ENCODE data around the gene TPT1.

Gene TPT1

DNA sequence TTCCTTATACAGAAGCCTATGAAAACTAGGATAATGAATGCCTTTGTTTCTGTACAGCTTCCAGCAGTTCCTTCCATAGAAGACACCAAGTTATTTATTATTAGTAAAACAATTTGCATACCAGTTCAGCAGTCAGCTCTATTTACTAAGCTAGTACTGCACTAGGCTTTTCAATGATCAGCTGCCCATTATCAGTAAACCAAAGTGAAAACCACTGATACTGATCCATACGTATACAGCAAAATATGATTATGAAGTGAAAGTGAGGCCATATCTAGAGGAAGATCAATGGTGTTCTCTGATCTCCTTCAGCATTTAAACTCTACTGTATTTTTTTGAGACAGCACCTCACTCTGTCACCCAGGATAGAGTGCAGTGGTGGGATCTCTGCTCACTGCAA lies 3.2 kb downstream of the TPT1 start:
- H3K27ac ChIP-seq, result peak overlapping the region in 2 of 21 experiments; percentile 18 to 100
- peak overlapping the region in 1 of 7 experiments; percentile 89 for H3K4me3 ChIP-seq

DNA sequence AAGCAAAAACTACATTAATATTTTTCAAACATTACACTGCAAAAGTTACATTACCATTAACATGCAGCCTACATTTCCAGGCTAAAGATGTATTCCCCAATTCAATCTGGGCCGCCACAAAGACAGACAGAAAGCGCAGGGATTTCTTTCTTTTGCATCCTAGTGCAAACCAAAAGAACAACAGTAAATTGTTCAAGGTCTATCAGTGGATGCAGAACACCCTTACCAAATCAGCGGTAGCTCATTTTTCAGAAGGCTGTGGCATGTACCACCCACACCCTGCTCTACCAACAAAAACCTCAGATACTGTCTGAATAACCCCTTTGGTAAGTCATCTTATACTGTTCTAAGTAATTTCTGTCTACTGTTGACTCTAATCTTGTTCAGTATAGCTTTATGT lies 3.6 kb downstream of the TPT1 start:
- H3K4me3 ChIP-seq, result no peak overlapping the region
- H3K27ac ChIP-seq, result peak overlapping the region in 1 of 21 experiments; percentile 100

DNA sequence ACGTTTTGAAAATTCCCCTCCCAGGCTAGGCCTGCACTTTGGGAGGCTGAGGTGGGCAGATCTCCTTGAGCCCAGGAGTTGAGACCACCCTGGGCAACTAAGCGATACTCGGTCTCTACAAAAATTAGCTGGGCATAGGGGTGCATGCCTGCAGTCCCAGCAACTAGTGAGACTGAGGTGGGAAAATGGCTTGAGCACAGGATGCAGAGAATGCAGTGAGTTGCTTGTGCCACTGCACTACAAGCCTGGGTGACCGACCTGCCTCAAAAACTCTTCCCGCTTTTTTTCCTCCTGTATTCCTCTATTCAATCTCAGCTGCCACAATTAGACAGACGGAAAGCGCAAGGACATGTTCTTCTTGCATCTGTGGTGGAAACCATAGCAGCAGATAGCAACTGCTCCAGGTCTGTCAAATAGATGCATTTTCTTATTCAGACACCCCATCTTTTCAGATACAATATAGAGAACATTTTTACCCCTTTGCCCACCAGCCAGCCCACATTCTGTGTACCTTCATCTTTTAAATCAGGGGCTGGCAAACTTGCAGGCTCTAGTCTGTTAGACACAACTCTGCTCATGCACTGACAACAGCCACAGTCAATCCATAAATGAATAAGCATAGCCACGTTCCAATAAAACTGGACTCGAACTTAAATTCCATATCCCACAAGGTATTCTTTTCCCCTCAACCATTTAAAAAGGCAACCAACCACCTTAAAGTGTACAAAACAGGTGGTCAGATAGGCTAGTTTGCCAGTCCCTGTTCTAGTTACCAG lies 4.8 kb downstream of the TPT1 start:
- Histone ChIP-seq H3K27ac (peak overlapping the region in 1 of 21 experiments; percentile 60), H3K4me3 (no peak overlapping the region)

DNA sequence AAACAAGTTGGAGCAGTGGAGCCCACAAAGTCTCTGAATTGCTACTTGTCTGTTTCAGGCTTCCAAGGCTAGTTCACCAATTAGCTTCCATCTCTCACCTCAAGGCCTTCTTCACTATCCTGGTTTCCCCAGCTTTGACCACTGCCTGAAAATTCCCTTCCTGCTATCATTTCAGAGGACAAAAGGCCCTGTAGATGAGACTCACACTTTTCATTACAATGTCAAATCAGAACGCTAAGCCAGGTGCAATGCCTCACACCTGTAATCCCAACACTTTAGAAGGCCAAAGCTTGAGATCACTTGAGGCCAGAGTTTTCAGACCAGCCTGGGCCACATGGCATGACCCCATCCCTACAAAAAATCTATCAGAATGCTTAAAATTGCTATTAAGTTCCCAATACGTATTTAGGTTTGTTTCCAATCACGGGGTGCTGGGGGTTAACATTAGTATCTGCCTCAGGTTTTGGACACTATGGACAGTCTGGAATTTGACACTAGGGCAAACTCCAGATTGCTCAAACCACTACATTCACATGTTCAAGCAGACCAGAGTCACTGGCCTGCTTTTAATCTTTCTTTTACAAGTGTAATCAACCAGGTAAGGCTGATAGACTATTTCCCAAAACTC lies 5.5 kb downstream of the TPT1 start:
- H3K27ac ChIP-seq, result peak overlapping the region in 2 of 21 experiments; percentile 12 to 60
- H3K4me3 ChIP-seq, result no peak overlapping the region

DNA sequence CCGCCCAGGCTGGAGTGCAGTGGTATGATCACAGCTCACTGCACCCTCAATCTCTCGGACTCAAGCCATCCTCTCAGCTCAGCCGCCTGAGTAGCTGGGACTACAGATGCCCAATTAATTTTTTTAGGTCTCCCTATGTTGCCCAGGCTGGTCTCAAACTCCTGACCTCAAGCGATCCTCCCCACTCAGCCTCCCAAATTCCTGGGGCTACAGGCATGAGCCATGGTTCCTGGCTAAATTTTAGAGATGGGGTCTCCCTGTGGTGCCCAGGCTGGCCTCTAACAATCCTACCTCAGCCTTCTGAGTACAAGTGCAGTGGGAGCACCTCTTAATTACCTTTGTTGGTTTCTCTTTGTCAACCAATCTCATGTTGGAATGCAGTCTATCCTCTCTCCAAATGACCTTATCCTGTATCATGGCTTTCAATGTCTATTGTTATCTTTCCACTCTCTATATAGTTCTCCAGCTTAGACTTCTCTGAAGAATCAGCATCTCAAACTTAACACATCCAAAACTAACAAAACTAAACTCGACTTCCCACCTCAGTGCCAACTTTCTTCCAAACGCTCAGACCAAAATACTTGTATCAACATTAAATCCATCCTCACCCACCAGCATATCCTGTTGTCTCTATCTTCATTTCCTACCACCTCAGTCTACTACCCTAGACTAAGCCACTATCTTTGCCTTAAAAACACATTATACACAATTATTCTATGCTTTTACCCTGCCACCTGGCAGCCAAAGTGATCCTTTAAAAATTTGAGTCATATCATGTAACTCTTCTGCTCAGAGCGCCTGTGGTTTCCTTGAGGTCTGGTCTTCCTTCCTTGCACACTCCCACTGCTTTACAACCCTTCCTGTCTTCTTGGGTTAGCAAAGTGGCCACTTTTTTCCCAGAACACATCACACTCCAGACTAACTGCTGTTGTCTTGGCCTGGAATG lies 6.7 kb downstream of the TPT1 start:
- Histone ChIP-seq H3K27ac (peak overlapping the region in 11 of 21 experiments; percentile 3 to 60 (median 23)), H3K4me3 (no peak overlapping the region)

DNA sequence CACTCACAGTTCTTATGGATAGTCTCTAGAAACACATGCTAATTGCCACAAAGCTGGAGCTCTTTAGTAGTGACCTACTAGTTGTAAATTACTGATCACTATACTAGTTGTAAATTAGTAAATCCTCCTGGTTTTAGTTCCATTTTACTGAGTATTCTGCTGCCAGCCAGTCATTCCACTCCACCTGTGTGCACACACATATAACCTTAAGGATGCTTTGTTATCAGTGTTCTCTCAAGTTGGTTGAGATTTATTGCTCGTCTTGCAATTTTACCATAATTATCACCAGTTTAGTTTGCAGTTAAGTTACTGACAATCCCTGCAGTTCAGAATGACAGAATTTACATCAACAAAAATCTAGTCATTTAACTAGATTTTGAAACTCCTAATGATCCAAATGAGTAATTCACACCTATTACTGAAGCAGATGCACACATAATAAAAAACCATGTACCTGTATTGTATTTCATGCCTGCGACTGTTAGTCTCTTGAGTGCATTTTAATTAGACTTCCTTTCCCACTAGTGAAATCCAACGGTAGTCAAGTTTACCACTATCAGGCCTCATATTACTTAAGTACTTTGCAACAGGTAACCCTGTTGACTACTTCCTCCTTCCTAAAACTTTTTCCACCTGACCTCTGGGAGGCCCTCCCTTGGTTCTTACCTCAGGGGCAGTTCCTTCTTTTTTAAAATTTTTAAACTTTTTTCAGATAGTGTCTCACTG lies 7.6 kb downstream of the TPT1 start:
- Histone ChIP-seq H3K4me3 (no peak overlapping the region), H3K27ac (peak overlapping the region in 8 of 21 experiments; percentile 18 to 60 (median 35))

DNA sequence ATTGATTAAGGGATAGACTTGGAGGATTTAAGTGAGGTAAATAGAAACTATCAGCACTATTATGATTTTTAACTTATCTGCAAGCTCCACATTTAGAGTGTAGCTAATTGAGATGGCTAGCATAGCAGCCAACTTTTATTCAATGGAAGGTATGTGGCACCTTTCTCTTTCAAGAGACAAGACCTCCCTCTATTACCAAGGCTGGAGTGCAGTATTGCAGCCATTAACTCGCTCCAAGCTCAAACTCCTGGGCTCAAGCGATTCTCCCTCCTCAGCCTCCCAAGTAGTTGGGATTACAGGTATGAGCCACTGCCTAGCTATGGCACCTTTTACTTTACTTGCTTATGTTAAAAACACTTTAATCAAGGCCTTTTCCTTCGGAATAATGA lies 8.2 kb downstream of the TPT1 start:
- H3K27ac ChIP-seq, result peak overlapping the region in 9 of 21 experiments; percentile 2 to 59 (median 18)
- H3K4me3 ChIP-seq, result no peak overlapping the region

DNA sequence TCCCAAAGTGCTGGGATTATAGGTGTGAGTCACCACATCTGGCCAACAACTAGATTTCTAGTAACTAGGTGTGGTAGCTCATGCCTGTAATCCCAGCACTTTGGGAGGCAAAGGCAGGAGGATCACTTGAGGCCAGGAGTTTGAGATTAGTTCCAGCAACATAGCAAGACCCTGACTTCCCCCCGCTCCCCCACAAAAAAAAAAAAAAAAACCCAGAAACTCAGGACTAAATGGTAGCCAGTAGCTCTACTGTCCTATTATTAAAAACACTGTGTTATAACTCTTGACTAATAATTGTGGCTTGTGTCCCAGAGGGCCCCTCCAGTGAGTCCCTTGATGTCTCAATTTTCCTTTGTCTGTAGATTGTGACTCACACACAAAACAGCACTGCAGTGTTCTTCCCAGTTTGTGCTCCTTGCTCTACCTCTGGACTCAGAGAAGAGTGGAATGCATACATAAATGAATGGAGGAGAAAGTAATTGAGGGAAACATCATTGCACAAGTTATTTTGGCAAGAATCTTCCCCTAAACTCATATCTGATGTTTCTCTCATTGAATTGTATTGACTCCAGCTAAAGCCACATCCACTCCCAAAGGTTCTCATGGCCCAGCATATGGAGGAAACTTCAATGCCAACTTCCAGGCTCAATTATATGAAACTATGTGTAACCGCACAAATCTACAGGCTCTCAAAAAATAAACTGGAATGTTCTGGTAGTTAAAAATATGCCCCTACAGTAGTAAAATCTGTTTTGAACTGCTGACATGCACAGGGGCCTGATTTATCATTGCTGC lies 8.8 kb downstream of the TPT1 start:
- Histone ChIP-seq H3K4me3 (no peak overlapping the region), H3K27ac (peak overlapping the region in 13 of 21 experiments; percentile 2 to 59 (median 18))

DNA sequence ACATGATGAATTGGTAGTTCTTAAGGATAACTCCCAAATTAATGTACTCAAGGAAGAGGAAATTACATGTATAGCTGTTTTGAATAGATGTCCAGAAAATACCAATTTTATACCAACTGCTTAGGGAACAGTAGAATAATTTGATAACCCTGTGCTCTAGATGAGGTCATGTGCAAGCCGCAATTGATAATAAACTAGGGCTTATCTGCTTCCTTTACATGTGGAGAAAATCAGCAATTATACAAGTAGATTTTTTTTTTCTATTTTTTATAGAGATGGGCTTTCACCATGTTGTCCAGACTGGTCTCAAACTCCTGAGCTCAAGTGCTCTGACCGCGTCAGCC lies 9.3 kb downstream of the TPT1 start:
- Histone ChIP-seq H3K4me3 (no peak overlapping the region), H3K27ac (peak overlapping the region in 8 of 21 experiments; percentile 2 to 59 (median 22))

DNA sequence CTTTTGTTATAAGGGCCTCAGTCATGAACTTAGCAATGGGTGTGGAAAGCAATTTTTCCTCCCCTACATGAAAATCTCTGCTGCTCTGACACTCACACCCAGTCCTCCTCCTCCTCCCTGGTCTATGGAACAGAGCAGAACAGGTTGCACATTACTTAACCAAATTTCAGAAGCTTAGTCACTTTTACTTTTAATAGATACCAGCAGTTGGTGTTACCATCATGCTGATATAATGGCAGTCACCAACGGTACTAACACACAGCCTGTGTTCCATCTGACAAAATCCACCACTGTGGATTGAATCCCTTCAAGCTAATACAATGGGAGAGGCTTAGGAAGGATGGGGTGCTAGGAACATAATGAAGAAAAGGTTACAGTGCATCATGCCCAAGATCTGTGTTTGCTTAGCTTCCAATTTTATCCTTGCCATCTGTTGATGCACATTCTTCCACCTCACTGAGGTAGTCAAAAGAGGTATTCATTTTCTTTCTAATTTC lies 9.8 kb downstream of the TPT1 start:
- peak overlapping the region in 2 of 21 experiments; percentile 14 to 21 for H3K27ac ChIP-seq
- no peak overlapping the region for H3K4me3 ChIP-seq

DNA sequence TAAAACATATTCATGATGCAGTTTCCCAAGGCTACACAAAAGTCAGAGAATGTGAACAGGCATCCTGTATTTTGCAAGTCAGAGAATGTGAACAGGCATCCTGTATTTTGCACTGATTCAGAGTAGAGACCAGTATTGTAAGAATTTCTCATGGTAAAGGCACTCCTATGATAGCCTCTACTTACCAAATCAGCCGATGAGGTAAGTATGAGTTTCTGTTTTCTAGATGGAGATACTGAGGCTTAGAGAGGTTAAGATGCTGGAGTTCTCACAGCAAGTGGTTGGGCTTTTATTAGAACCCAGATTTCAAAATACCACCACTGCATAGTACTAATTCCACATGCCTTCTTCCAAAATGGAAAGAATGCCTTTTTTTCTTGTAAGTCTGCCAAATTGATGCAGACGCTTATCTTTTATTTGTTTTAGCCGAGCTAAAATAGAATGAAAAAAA lies 12.3 kb downstream of the TPT1 start:
- H3K27ac ChIP-seq, result peak overlapping the region in 3 of 21 experiments; percentile 3 to 68 (median 11)
- no peak overlapping the region for H3K4me3 ChIP-seq

DNA sequence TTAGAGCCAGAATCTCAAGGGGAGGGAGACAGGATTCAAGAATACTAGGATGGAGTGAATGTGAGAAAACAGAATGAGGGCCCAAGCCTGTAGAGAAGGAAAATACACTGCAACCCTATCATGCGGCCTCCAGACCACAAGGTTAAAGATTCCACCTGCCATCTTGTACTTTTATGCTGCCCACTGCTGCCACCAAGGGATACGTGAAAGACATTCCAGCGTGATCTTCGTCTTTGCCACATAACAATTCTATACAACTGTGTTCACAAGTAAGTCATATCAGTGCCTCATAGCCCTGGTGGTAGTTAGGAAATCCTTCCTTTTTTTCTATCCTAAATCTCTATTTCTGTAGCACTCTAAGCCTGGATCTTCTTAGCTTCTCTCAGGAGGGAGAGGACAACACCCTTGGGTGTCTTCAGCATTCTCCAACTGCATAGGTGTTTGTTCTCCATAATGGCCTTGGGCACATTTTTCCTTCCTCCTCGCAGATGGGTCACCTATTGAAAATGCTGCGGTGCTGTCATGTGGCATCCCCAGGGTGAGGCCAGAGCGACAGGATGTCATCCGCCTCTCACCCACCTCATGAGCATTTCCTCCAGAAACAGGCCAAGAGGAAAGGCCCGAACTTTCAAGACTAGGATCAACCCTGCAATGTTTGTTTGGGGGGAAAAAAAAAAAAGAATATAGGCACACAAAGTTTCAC lies 13.6 kb downstream of the TPT1 start:
- Histone ChIP-seq H3K27ac (peak overlapping the region in 5 of 21 experiments; percentile 3 to 68 (median 10)), H3K4me3 (no peak overlapping the region)

DNA sequence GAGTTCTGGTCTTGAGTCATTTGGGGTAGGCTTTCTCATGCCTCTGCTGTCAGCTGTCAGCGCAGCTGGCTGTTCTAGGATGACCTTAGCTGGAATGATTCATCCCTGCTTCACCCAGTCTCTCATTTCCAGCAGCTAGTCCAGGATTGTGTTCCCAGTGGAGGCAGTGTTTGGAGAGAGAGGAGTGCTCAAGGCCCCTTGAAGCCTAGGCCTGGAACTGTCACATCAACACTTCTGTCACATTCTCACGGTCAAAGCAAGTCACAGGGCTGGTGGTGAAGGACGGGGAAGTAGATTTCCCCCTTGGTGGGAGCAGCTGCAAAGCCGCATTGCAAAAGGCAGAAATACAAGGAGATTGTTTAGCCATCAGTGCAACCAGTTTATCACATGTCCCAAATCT lies 15.2 kb downstream of the TPT1 start:
- Histone ChIP-seq H3K4me3 (no peak overlapping the region), H3K27ac (peak overlapping the region in 14 of 21 experiments; percentile 5 to 75 (median 50))

DNA sequence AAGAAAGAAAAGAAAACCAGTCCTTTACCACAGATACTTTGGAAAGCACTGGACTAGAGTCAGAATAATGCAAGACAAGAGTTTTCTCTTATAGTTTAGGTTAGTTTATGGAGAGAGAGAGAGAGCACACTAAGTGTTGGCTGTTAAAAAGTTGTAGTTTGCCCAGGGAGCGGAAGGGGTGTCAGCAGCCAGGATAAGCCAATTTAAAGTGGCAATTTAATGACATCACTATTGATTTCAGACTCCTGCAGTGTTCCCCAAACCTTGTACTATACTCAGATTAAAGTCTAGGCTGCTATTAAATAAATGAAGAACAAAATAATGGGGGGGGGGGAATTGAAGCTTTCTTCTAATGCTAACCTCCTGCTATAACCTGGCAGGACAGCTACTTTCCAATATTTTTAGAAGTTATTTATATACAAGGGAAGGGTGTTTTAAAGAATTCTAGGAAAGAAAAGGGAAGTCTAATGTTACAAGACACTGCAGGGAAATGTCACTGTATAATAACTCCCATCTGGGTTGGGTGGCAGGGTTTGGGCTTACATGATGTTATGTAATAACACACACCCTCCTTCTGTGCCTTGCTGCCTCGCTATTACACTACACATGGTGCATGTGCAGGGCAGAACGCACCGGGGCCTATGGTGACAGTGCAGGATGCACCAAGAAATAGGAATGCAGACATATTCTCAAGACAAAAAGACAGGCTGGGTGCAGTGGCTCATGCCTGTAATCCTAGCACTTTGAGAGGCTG lies 19.9 kb downstream of the TPT1 start:
- Histone ChIP-seq H3K27ac (no peak overlapping the region), H3K4me3 (no peak overlapping the region)

DNA sequence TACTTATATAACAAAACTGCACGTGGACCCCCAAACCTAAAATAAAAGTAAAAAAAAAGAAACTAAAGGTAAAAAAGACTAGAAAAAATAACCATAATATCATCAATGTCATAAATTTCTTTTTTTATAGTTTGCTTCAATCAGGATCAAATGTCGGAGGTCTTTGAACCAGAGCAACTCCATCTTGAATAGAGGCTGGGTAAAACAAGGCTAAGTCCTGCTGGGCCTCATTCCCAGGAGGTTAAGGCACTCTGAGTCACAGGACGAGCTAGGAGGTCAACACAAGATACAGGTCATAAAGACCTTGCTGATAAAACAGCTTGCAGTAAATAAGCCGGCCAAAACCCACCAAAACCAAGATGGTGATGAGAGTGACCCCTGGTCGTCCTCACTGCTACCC lies 24.0 kb downstream of the TPT1 start:
- Histone ChIP-seq H3K4me3 (no peak overlapping the region), H3K27ac (no peak overlapping the region)

DNA sequence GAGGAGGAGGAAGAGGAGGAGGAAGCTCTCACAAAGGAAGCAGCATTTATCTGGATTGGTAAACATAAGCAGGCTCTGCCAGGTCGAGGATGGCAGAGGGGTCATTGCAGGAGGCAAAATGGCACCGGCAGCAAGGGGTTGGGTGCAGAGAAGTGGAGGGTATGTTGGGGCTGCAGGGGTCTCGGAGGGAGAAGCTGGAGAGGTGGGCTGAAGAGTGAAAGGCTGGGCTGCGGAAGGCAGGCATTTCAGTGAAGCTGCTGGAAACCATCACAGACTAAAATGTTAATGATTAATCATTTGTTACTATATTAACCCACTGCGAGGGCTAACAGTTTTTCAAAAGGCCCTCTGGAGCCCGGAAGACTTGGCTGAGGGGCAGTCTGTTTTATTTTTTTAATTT lies 24.6 kb downstream of the TPT1 start:
- no peak overlapping the region for H3K27ac ChIP-seq
- no peak overlapping the region for H3K4me3 ChIP-seq

DNA sequence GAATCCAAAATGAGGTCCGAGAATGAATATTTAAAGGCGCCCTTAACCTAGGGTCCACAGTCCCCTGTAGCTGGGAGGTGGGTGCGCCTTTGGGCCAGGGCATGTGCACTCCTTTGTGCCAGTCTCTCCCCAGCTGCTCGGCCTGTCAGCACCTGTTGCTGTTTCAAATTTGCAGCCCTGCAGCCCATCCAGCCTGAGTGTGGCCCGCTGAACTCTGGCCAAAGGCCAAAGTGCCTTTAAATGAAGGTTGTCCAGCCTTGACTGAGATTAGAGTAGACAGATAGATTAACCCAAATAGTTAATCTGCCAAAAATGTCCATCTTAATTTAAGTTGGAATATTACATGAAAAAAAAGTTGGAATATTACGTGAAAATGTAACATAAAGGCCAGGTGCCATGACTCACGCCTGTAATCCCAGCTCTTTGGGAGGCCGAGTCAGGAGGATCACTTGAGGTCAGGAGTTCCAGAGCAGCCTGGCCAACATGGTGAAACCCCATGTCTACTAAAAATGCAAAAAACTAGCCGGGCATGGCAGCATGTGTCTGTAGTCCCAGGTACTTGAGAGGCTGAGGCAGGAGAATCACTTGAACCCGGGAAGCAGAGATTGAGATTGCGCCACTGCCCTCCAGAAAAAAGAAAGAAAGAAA lies 25.3 kb downstream of the TPT1 start:
- no peak overlapping the region for H3K27ac ChIP-seq
- no peak overlapping the region for H3K4me3 ChIP-seq
